ENCODE results near the gene SAMHD1. TPM values are rescaled to one million over a fixed set of nuclear protein-coding genes. Genes with fewer than 3 reads are reported as not detected.

SAMHD1 gene
- total and polyA plus RNA-seq, 2 of the 13 experiments (the other 11 are each of a cell fraction or from before 2014, with no cell fraction given): 16.9 to 43.5 TPM

GRCh38 chr20:36862857-36863668, 88.4 kb downstream of the SAMHD1 start (continued):
- no peak for TF ChIP-seq ZBTB33 (CRISPR knock-in tag; IDR thresholded peaks at IDR 0.05)
- TF ChIP-seq RAD21 (CRISPR knock-in tag; IDR thresholded peaks at IDR 0.05): peak; percentile 28
- no peak for TF ChIP-seq GPBP1L1 (CRISPR knock-in tag; IDR thresholded peaks at IDR 0.05)
- TF ChIP-seq MAX (IDR thresholded peaks at IDR 0.05): peak; percentile 8; the same call in 1 of the 2 replicates
- no peak for TF ChIP-seq BRF2 (CRISPR knock-in tag; IDR thresholded peaks at IDR 0.05)
- no peak for TF ChIP-seq ETV5 (CRISPR knock-in tag; IDR thresholded peaks at IDR 0.05; ENCODE audit: borderline replicate concordance)
- 0 out of 2 replicates have a peak, but pooled peaks have one; percentile 50 for TF ChIP-seq ZFP62 (CRISPR knock-in tag; IDR thresholded peaks at IDR 0.05)
- TF ChIP-seq MXI1 (IDR thresholded peaks at IDR 0.05; ENCODE audit: borderline replicate concordance, low read depth, low read length): 0 out of 3 replicates have a peak, but pooled peaks have one; percentile 2
- no peak for TF ChIP-seq DNMT1 (CRISPR knock-in tag; IDR thresholded peaks at IDR 0.05)
